Left ventricle myocardium inferior (tissue), 1 donor: ENCODE results near the gene GGN. TPM values are rescaled to one million over a fixed set of nuclear protein-coding genes. Genes with fewer than 3 reads are reported as not detected.

ENCODE experiments used
- total RNA-seq: library from RNA; stranded (reverse); fragmentation: NEBNext Ultra II Directional; extraction: Animal tissue kit (Norgen Biotek cat#: 25700); gene quantifications from one replicate; pipeline ENCODE4 v1.2.1, GENCODE V29; 2021
- donor health status: DM: no; HTN: yes; CAD: no; lungs with severe emphysema.

The GGN gene
- total RNA-seq, 1 donor from 2014 or later: not detected

Other genes starting within 250 kb of the GGN start
- gene DPF1, start 163.8 kb downstream of the GGN start, total RNA-seq: 0.49 TPM
- 33.3 TPM for gene PPP1R14A, start 131.7 kb downstream of the GGN start, total RNA-seq
- gene SPINT2, start 123.5 kb downstream of the GGN start, total RNA-seq: 6.8 TPM
- gene C19orf33, start 83.8 kb downstream of the GGN start, total RNA-seq: 1.6 TPM
- 33.0 TPM for gene YIF1B, start 72.1 kb downstream of the GGN start, total RNA-seq
- 4.2 TPM for gene KCNK6, start 68.2 kb downstream of the GGN start, total RNA-seq
- gene CATSPERG, start 52.2 kb downstream of the GGN start, total RNA-seq: 1.4 TPM
- 349 TPM for gene PSMD8, start 13.5 kb downstream of the GGN start, total RNA-seq
- gene SPRED3, start 663 bp upstream of the GGN start, total RNA-seq: 0.71 TPM
- 11.5 TPM for gene FAM98C, start 15.1 kb upstream of the GGN start, total RNA-seq
- gene RASGRP4, start 38.2 kb upstream of the GGN start, total RNA-seq: 1.5 TPM
- gene RYR1, start 45.7 kb upstream of the GGN start, total RNA-seq: 0.74 TPM
- gene MAP4K1, start 229.9 kb upstream of the GGN start, total RNA-seq: 1.6 TPM
- 598 TPM for gene EIF3K, start 231.2 kb upstream of the GGN start, total RNA-seq